Left lung (tissue), 10 donors: ENCODE results near the gene SMYD2. TPM values are rescaled to one million over a fixed set of nuclear protein-coding genes. Genes with fewer than 3 reads are reported as not detected.

Experiments used
- ATAC-seq: fragments of 200-7000 bp; cut with Tn5 transposase; one replicate; pipeline ENCODE4 v1.9.1; 2020; ENCODE audit warnings: moderate library complexity
- DNase-seq, 4 donors: peaks; one replicate each; pipeline ENCODE4 v3.0.0-alpha.2; 2013 to 2020
- H3K27ac ChIP-seq, 2 donors: fragments of 200-600 bp; sonication (generic) in 1 of 2; one replicate each; pipeline versions ENCODE4 v1.5.0 to v1.8.0; 2020 to 2021
- H3K27me3 ChIP-seq, 2 donors: fragments of 200-600 bp; sonication (generic) in 1 of 2; one replicate each; pipeline versions ENCODE4 v1.5.0 to v1.8.0; 2020 to 2021
- H3K36me3 ChIP-seq, 2 donors: fragments of 200-600 bp; sonication (generic) in 1 of 2; one replicate each; pipeline versions ENCODE4 v1.5.0 to v1.8.0; 2020 to 2021
- H3K4me1 ChIP-seq, 2 donors: fragments of 200-600 bp; one replicate each; pipeline ENCODE4 v1.8.0; 2021
- H3K4me3 ChIP-seq, 2 donors: fragments of 200-600 bp; sonication (generic) in 1 of 2; one replicate each; pipeline versions ENCODE4 v1.5.0 to v1.8.0; 2020 to 2021; ENCODE audit warnings: mild to moderate bottlenecking in 1 of 2
- H3K9me3 ChIP-seq, 2 donors: fragments of 200-600 bp; sonication (generic) in 1 of 2; one replicate each; pipeline versions ENCODE4 v1.5.0 to v1.8.0; 2020 to 2021
- CTCF ChIP-seq, 2 donors: fragments of 200-600 bp; sonication (generic) in 1 of 2; IDR thresholded peaks; one replicate each; pipeline versions ENCODE4 v1.5.0 to v1.8.0; 2021; ENCODE audit warnings: antibody characterized with exemption in 2 of 2
- intact Hi-C, 2 donors: fragments of 100-400 bp; cut with DNase I; formaldehyde crosslinking; loops; one replicate each; pipeline versions ENCODE4 v1.11.2 to v1.14.2; 2022
- polyA plus RNA-seq, 6 donors: library from polyadenylated mRNA; unstranded; fragments of 120-200 nt; gene quantifications; one replicate each; pipeline ENCODE4 v1.2.1, GENCODE V29; 2013; ENCODE audit not compliant: insufficient read length in 6 of 6
- total RNA-seq, 2 donors: library from RNA; stranded (reverse); fragmentation: NEBNext Ultra II Directional; extraction: Animal tissue kit (Norgen Biotek cat#: 25700); gene quantifications; one replicate each; pipeline ENCODE4 v1.2.1, GENCODE V29; 2021
- donor health status: DM: no; HTN: yes; CAD: no.
- donor health status: DM: no; HTN: no; CAD: no.

Gene SMYD2
- total and polyA plus RNA-seq, 8 donors, result 33.2 to 75.5 (median 67.8) TPM

- intact Hi-C loops, result no loop called here
- H3K36me3 ChIP-seq, result peaks cover 0 to 14% of the 10 kb centered on the region in 2 donors
- DNase-seq, result no peak
Observed at GRCh38 chr1:214361636-214362035, 80.7 kb downstream of the SMYD2 start.

GRCh38 chr1:214362188-214362882 is 81.4 kb downstream of the SMYD2 start:
- peak overlapping the region in 1 of 2 donors; percentile 19 for H3K27ac ChIP-seq
- intact Hi-C loops, result no loop called here

More at GRCh38 chr1:214361636-214362035, 80.7 kb downstream of the SMYD2 start:
- Histone ChIP-seq H3K9me3 (no peaks in the 10 kb centered on the region), H3K27me3 (no peaks in the 10 kb centered on the region), H3K4me1 (no peaks in the 10 kb centered on the region), H3K27ac (no peak overlapping the region), H3K4me3 (no peak overlapping the region)
- TF ChIP-seq CTCF (IDR thresholded peaks at IDR 0.05), result no peak
- no peak for ATAC-seq

GRCh38 chr1:214363386-214363785 is 82.4 kb downstream of the SMYD2 start:
- Histone ChIP-seq H3K27me3 (no peaks in the 10 kb centered on the region), H3K36me3 (peaks cover 0 to 18% of the 10 kb centered on the region in 2 donors), H3K9me3 (no peaks in the 10 kb centered on the region), H3K4me3 (no peak overlapping the region), H3K27ac (no peak overlapping the region), H3K4me1 (no peaks in the 10 kb centered on the region)
- no peak for TF ChIP-seq CTCF (IDR thresholded peaks at IDR 0.05)
- ATAC-seq (no peak), DNase-seq (no peak)
- intact Hi-C loops, result no loop called here

More at GRCh38 chr1:214362188-214362882, 81.4 kb downstream of the SMYD2 start:
- Histone ChIP-seq H3K27me3 (no peaks in the 10 kb centered on the region), H3K9me3 (no peaks in the 10 kb centered on the region), H3K4me3 (no peak overlapping the region), H3K4me1 (no peaks in the 10 kb centered on the region), H3K36me3 (peaks cover 0 to 16% of the 10 kb centered on the region in 2 donors)
- no peak for TF ChIP-seq CTCF (IDR thresholded peaks at IDR 0.05)
- ATAC-seq (peak; percentile 60), DNase-seq (peak in 1 of 4 donors; percentile 44)

- H3K36me3 ChIP-seq, result peaks cover 0 to 23% of the 10 kb centered on the region in 2 donors
- no peaks in the 10 kb centered on the region for H3K4me1 ChIP-seq
- no peak overlapping the region for H3K4me3 ChIP-seq
- no peaks in the 10 kb centered on the region for H3K27me3 ChIP-seq
- no peak overlapping the region for H3K27ac ChIP-seq
- intact Hi-C loops, result no loop called here
- H3K9me3 ChIP-seq, result no peaks in the 10 kb centered on the region
- no peak for TF ChIP-seq CTCF (IDR thresholded peaks at IDR 0.05)
- ATAC-seq (no peak), DNase-seq (no peak)
Observed at GRCh38 chr1:214364386-214364785, 83.4 kb downstream of the SMYD2 start.

- TF ChIP-seq CTCF (IDR thresholded peaks at IDR 0.05), result no peak
- no peak overlapping the region for H3K4me3 ChIP-seq
- intact Hi-C loops, result no loop called here
Observed at GRCh38 chr1:214364786-214365295, 83.9 kb downstream of the SMYD2 start.

More at GRCh38 chr1:214364786-214365295, 83.9 kb downstream of the SMYD2 start:
- ATAC-seq, result no peak
- Histone ChIP-seq H3K27me3 (no peaks in the 10 kb centered on the region), H3K27ac (no peak overlapping the region), H3K9me3 (no peaks in the 10 kb centered on the region), H3K36me3 (peaks cover 0 to 18% of the 10 kb centered on the region in 2 donors), H3K4me1 (no peaks in the 10 kb centered on the region)
- DNase-seq, result no peak
